GM23248 (cell line): Measurements from ENCODE around the gene IL19.

Experiments used
- EZH2 ChIP-seq: fragments of 200-600 bp; sonication (generic); IDR thresholded peaks from 2 replicates; pipeline ENCODE4 v1.6.1; 2018; ENCODE audit warnings: antibody characterized with exemption, mild to moderate bottlenecking; ENCODE audit not compliant: insufficient read depth, poor library complexity, severe bottlenecking
- EZH2phosphoT487 ChIP-seq: fragments of 200-600 bp; sonication (generic); IDR thresholded peaks from 2 replicates; pipeline ENCODE4 v1.6.1; 2018; ENCODE audit warnings: antibody characterized with exemption, moderate library complexity, mild to moderate bottlenecking, low read depth; ENCODE audit not compliant: insufficient read depth

DNA sequence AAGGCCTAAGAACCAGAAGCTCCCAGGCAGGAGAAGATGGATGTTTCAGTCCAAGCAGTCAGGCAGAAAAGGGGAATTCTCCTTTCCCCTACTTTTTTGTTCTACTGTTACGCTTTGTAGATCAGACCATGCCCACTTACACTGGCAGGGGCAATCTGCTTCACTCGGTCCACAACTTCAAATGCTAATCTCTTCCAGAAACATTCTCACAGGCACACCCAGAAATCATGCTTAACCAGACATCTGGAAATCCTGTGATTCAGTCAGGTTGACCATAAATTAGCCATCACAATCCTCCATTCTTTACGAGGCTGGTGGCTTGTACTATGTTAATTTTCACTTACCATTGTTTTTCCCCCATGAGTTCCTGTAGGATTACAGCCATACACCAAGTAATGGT lies 25.5 kb downstream of the IL19 start:
- TF ChIP-seq EZH2phosphoT487, result no peak
- TF ChIP-seq EZH2, result no peak
